Fibroblast of upper back skin (primary cell): ENCODE results near the gene ATP10D.

Experiments used
- DNase-seq: peaks from one replicate; pipeline ENCODE4 v3.0.0-alpha.2; 2013

ATP10D gene

GRCh38 chr4:47490550-47490949 is 5.5 kb downstream of the ATP10D start:
- no peak for DNase-seq

- no peak for DNase-seq
Measured at GRCh38 chr4:47493238-47494123, 8.4 kb downstream of the ATP10D start.

GRCh38 chr4:47494124-47494430 is 9.0 kb downstream of the ATP10D start:
- DNase-seq = no peak

GRCh38 chr4:47498899-47499298 is 13.8 kb downstream of the ATP10D start:
- no peak for DNase-seq

GRCh38 chr4:47499700-47500099 is 14.6 kb downstream of the ATP10D start:
- DNase-seq = no peak

- no peak for DNase-seq
Measured at GRCh38 chr4:47500776-47501175, 15.7 kb downstream of the ATP10D start.

- DNase-seq = no peak
Measured at GRCh38 chr4:47505147-47505546, 20.1 kb downstream of the ATP10D start.

GRCh38 chr4:47505666-47506065 is 20.6 kb downstream of the ATP10D start:
- DNase-seq = peak; percentile 41

GRCh38 chr4:47510506-47511143 is 25.6 kb downstream of the ATP10D start:
- no peak for DNase-seq

- no peak for DNase-seq
Measured at GRCh38 chr4:47513461-47513860, 28.4 kb downstream of the ATP10D start.

GRCh38 chr4:47519239-47519883 is 34.3 kb downstream of the ATP10D start:
- peak; percentile 20 for DNase-seq

GRCh38 chr4:47525154-47525819 is 40.2 kb downstream of the ATP10D start:
- peak; percentile 95 for DNase-seq

GRCh38 chr4:47526281-47526680 is 41.2 kb downstream of the ATP10D start:
- DNase-seq = peak; percentile 44

GRCh38 chr4:47528646-47529045 is 43.6 kb downstream of the ATP10D start:
- DNase-seq = peak; percentile 79

- peak; percentile 31 for DNase-seq
Measured at GRCh38 chr4:47530801-47531200, 45.7 kb downstream of the ATP10D start.

GRCh38 chr4:47531241-47531953 is 46.3 kb downstream of the ATP10D start:
- DNase-seq = peak; percentile 88

GRCh38 chr4:47531954-47532321 is 46.9 kb downstream of the ATP10D start:
- DNase-seq = no peak

GRCh38 chr4:47532658-47533057 is 47.6 kb downstream of the ATP10D start:
- no peak for DNase-seq

- peak; percentile 36 for DNase-seq
Measured at GRCh38 chr4:47533689-47534347, 48.7 kb downstream of the ATP10D start.

- DNase-seq = no peak
Measured at GRCh38 chr4:47534772-47535171, 49.7 kb downstream of the ATP10D start.

- no peak for DNase-seq
Measured at GRCh38 chr4:47535567-47536147, 50.6 kb downstream of the ATP10D start.

- DNase-seq = peak; percentile 55
Measured at GRCh38 chr4:47536966-47537365, 51.9 kb downstream of the ATP10D start.
